Measurements from ENCODE around the gene KRTAP5-5. TPM values are rescaled to one million over a fixed set of nuclear protein-coding genes. Genes with fewer than 3 reads are reported as not detected.

Gene KRTAP5-5
- polyA plus RNA-seq, 1 donor (not counting 4 experiments of a cell fraction or from before 2014, with no cell fraction given) = not detected

DNA sequence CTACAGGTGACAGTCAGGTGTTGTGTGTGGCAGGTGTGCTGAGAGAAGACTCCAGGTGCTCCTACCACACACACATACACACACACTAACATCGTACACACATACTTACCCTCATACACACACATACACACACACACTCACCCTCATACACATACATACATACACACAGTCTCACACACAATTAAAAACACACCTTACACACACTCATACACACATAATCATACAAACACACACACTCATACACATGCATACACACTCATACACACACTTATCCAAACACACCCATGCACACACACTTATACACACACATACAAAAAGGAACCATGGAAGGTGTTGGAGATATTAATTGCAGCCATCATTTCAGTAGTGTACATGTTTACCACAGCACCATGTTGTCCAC is 25.9 kb upstream of the KRTAP5-5 start:
- H3K4me1 ChIP-seq (ENCODE audit: control insufficient read depth, extremely low read depth, insufficient read depth, low read length) = no peaks in the 10 kb centered on the region
- H3K27ac ChIP-seq (ENCODE audit: control insufficient read depth, insufficient read depth, low read length) = no peak overlapping the region
- H2AFZ ChIP-seq (ENCODE audit: control insufficient read depth, low read length) = no peak overlapping the region
- TF ChIP-seq, protein P1, sequence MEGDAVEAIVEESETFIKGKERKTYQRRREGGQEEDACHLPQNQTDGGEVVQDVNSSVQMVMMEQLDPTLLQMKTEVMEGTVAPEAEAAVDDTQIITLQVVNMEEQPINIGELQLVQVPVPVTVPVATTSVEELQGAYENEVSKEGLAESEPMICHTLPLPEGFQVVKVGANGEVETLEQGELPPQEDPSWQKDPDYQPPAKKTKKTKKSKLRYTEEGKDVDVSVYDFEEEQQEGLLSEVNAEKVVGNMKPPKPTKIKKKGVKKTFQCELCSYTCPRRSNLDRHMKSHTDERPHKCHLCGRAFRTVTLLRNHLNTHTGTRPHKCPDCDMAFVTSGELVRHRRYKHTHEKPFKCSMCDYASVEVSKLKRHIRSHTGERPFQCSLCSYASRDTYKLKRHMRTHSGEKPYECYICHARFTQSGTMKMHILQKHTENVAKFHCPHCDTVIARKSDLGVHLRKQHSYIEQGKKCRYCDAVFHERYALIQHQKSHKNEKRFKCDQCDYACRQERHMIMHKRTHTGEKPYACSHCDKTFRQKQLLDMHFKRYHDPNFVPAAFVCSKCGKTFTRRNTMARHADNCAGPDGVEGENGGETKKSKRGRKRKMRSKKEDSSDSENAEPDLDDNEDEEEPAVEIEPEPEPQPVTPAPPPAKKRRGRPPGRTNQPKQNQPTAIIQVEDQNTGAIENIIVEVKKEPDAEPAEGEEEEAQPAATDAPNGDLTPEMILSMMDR (optimal IDR thresholded peaks at IDR 0.05 in 1 of 3, IDR thresholded peaks at IDR 0.05 in 1 of 3, conservative IDR thresholded peaks at IDR 0.05 in 1 of 3; ENCODE audit: extremely low read depth in 1 of 3, insufficient read depth in 2 of 3, low read length in 3 of 3) = no peak
- no peak for TF ChIP-seq EZH2 (IDR thresholded peaks at IDR 0.05; ENCODE audit: low read length)
- no peak for FAIRE-seq
- no peak overlapping the region for H3K9ac ChIP-seq (ENCODE audit: control insufficient read depth, extremely low read depth, insufficient read depth, low read length)
- no peak overlapping the region for H3K4me3 ChIP-seq (ENCODE audit: control insufficient read depth in 2 of 3, extremely low read depth in 1 of 3, insufficient read depth in 2 of 3, low read depth in 1 of 3, low read length in 3 of 3)
- H3K9me1 ChIP-seq (ENCODE audit: control insufficient read depth, extremely low read depth, insufficient read depth, low read length) = no peaks in the 10 kb centered on the region
- H4K20me1 ChIP-seq (ENCODE audit: control insufficient read depth, extremely low read depth, insufficient read depth, low read length) = no peaks in the 10 kb centered on the region
- no peaks in the 10 kb centered on the region for H3K9me3 ChIP-seq (ENCODE audit: control insufficient read depth, low read depth, low read length)
- dilution Hi-C loops (cut with MboI; ENCODE audit: extremely low pct_ligation_motif_present, low sequenced_read_pairs) = no loop called here
- H3K79me2 ChIP-seq (ENCODE audit: control insufficient read depth, insufficient read depth, low read length) = no peaks in the 10 kb centered on the region
- H3K4me2 ChIP-seq (ENCODE audit: control insufficient read depth, extremely low read depth, insufficient read depth, low read depth, low read length) = no peak overlapping the region
- H3K36me3 ChIP-seq (ENCODE audit: control insufficient read depth in 2 of 2, extremely low read depth in 1 of 2, insufficient read depth in 2 of 2, low read length in 2 of 2) = no peaks in the 10 kb centered on the region
- no peak for DNase-seq (ENCODE audit: low read depth, low spot score)
- peaks cover 19% of the 10 kb centered on the region for H3K27me3 ChIP-seq (ENCODE audit: control insufficient read depth, extremely low read depth, insufficient read depth, low read length)

DNA sequence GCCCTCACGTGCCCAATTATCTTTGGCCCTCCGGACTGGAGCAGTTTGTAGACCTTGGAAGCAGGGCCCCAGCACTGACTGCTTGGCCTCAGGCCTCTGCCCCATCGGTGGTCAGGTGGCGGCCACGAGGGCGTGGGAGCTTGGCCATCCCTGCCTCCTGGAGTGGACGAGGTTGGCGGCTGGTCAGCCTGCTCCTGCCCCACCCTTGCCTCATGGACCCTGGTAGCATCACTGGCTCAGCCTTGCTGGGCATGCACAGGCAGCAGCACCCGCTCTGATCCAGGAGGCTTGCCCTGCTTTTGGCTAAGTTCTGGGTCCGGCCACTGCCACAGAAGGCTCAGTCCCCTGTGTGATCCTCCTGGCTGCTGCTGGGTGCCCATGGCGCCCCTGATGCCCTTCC is 25.4 kb upstream of the KRTAP5-5 start:
- Histone ChIP-seq H3K27ac (ENCODE audit: control insufficient read depth, insufficient read depth, low read length) (no peak overlapping the region), H2AFZ (ENCODE audit: control insufficient read depth, low read length) (no peak overlapping the region), H3K27me3 (ENCODE audit: control insufficient read depth, extremely low read depth, insufficient read depth, low read length) (peaks cover 21% of the 10 kb centered on the region), H3K79me2 (ENCODE audit: control insufficient read depth, insufficient read depth, low read length) (no peaks in the 10 kb centered on the region), H3K4me1 (ENCODE audit: control insufficient read depth, extremely low read depth, insufficient read depth, low read length) (no peaks in the 10 kb centered on the region), H3K9me1 (ENCODE audit: control insufficient read depth, extremely low read depth, insufficient read depth, low read length) (no peaks in the 10 kb centered on the region), H3K36me3 (ENCODE audit: control insufficient read depth in 2 of 2, extremely low read depth in 1 of 2, insufficient read depth in 2 of 2, low read length in 2 of 2) (no peaks in the 10 kb centered on the region), H3K9me3 (ENCODE audit: control insufficient read depth, low read depth, low read length) (no peaks in the 10 kb centered on the region), H4K20me1 (ENCODE audit: control insufficient read depth, extremely low read depth, insufficient read depth, low read length) (no peaks in the 10 kb centered on the region), H3K4me2 (ENCODE audit: control insufficient read depth, extremely low read depth, insufficient read depth, low read depth, low read length) (no peak overlapping the region), H3K4me3 (ENCODE audit: control insufficient read depth in 2 of 3, extremely low read depth in 1 of 3, insufficient read depth in 2 of 3, low read depth in 1 of 3, low read length in 3 of 3) (no peak overlapping the region), H3K9ac (ENCODE audit: control insufficient read depth, extremely low read depth, insufficient read depth, low read length) (no peak overlapping the region)
- no peak for FAIRE-seq
- dilution Hi-C loops (cut with MboI; ENCODE audit: extremely low pct_ligation_motif_present, low sequenced_read_pairs) = no loop called here
- no peak for DNase-seq (ENCODE audit: low read depth, low spot score)
- TF ChIP-seq EZH2 (IDR thresholded peaks at IDR 0.05; ENCODE audit: low read length) = no peak
- TF ChIP-seq, protein P1 (optimal IDR thresholded peaks at IDR 0.05 in 1 of 3, IDR thresholded peaks at IDR 0.05 in 1 of 3, conservative IDR thresholded peaks at IDR 0.05 in 1 of 3; ENCODE audit: extremely low read depth in 1 of 3, insufficient read depth in 2 of 3, low read length in 3 of 3) = no peak
